Central memory CD8-positive, alpha-beta T cell (primary cell): Measurements from ENCODE around the gene GDPD5.

Source experiments
- ATAC-seq: fragments of 150-1000 bp; cut with Tn5 transposase; replicated peaks from 2 replicates; pipeline ENCODE4 v1.10.0; 2022; ENCODE audit warnings: mild to moderate bottlenecking, moderate FRiP score, moderate number of reproducible peaks; ENCODE audit not compliant: poor library complexity, severe bottlenecking; ENCODE audit errors: extremely low read depth
- DNase-seq, 2 donors: peaks; one replicate each; pipeline ENCODE4 v3.0.0; 2021; ENCODE audit warnings: low spot score in 2 of 2
- H3K27ac Mint-ChIP-seq: one replicate; pipeline ENCODE4 v1.8.0; 2022; ENCODE audit warnings: low read depth, mild to moderate bottlenecking, moderate library complexity, mixed read lengths
- H3K27me3 Mint-ChIP-seq: one replicate; pipeline ENCODE4 v1.8.0; 2022; ENCODE audit warnings: mixed read lengths
- H3K36me3 Mint-ChIP-seq: one replicate; pipeline ENCODE4 v1.8.0; 2022; ENCODE audit warnings: mild to moderate bottlenecking, moderate library complexity, mixed read lengths; ENCODE audit not compliant: insufficient read depth
- H3K4me1 Mint-ChIP-seq: one replicate; pipeline ENCODE4 v1.8.0; 2022; ENCODE audit warnings: mixed read lengths
- H3K4me3 Mint-ChIP-seq: one replicate; pipeline ENCODE4 v1.8.0; 2022; ENCODE audit warnings: mild to moderate bottlenecking, moderate library complexity, mixed read lengths
- H3K9me3 Mint-ChIP-seq: one replicate; pipeline ENCODE4 v1.8.0; 2022; ENCODE audit warnings: mixed read lengths

Gene GDPD5

GRCh38 chr11:75509020-75509720 is 16.6 kb downstream of the GDPD5 start:
- no peaks in the 10 kb centered on the region for H3K27me3 Mint-ChIP-seq
- ATAC-seq (no peak), DNase-seq (no peak)
- no peaks in the 10 kb centered on the region for H3K36me3 Mint-ChIP-seq
- H3K27ac Mint-ChIP-seq = peak overlapping the region; percentile 81
- peak overlapping the region; percentile 57 for H3K4me3 Mint-ChIP-seq
- H3K4me1 Mint-ChIP-seq = peaks cover 29% of the 10 kb centered on the region
- H3K9me3 Mint-ChIP-seq = no peaks in the 10 kb centered on the region

DNA sequence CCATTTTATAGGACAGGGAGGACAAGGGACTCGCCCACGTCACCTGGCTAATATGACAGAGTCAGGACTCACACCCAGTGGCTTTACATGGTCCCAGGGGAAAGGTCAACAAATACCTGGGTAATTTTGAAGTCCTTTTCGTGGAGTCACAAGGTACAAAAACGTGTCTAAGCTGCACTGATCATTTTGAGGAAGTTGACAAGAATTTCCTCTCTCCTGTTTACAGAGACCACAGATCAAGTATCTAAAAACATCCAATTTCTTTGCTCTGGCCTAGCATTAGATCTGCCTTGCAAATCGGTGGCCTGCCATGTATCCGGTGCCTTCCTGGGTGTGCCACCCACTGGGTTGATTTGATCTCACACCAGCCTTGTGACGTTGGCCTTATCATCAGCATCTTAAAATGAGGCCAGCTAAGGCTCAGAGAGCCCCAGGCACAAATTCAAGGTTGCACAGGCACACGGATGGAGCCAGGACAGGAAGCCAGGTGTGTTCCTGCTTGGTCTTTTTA is 17.6 kb downstream of the GDPD5 start:
- H3K27ac Mint-ChIP-seq = peak overlapping the region; percentile 81
- H3K4me3 Mint-ChIP-seq = peak overlapping the region; percentile 57
- no peaks in the 10 kb centered on the region for H3K36me3 Mint-ChIP-seq
- H3K27me3 Mint-ChIP-seq = no peaks in the 10 kb centered on the region
- DNase-seq = peak; percentile 21 to 63
- H3K4me1 Mint-ChIP-seq = peaks cover 29% of the 10 kb centered on the region
- peak; percentile 99 for ATAC-seq
- no peaks in the 10 kb centered on the region for H3K9me3 Mint-ChIP-seq

- no peaks in the 10 kb centered on the region for H3K9me3 Mint-ChIP-seq
- DNase-seq (no peak), ATAC-seq (no peak)
- peaks cover 31% of the 10 kb centered on the region for H3K4me1 Mint-ChIP-seq
- peak overlapping the region; percentile 57 for H3K4me3 Mint-ChIP-seq
- H3K36me3 Mint-ChIP-seq = no peaks in the 10 kb centered on the region
- H3K27me3 Mint-ChIP-seq = no peaks in the 10 kb centered on the region
- H3K27ac Mint-ChIP-seq = peak overlapping the region; percentile 81
Measured at GRCh38 chr11:75507571-75507970, 18.2 kb downstream of the GDPD5 start.

DNA sequence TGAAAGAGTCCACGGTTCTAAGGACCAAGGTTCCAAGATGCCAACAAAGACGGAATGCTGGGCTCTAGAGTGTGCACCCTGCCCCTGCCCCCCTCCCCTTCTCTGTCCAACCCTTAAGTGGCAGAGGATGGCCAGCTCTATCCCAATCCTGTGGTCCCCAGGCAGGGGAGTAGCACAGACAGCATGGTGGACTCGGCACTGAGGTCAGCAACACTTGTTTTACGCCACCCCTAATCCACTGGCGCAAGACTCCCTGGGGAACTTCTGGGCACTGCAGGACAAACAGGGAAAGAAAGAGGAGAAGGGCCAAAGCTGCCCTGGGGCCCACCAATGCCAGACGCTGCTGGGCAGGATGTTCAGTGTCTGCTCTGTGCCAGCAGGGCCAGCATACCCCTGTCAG is 18.9 kb downstream of the GDPD5 start:
- H3K9me3 Mint-ChIP-seq = no peaks in the 10 kb centered on the region
- DNase-seq (no peak), ATAC-seq (no peak)
- no peaks in the 10 kb centered on the region for H3K27me3 Mint-ChIP-seq
- no peak overlapping the region for H3K4me3 Mint-ChIP-seq
- peak overlapping the region; percentile 81 for H3K27ac Mint-ChIP-seq
- peaks cover 38% of the 10 kb centered on the region for H3K4me1 Mint-ChIP-seq
- no peaks in the 10 kb centered on the region for H3K36me3 Mint-ChIP-seq

GRCh38 chr11:75505916-75506692 is 19.6 kb downstream of the GDPD5 start:
- peaks cover 41% of the 10 kb centered on the region for H3K4me1 Mint-ChIP-seq
- no peaks in the 10 kb centered on the region for H3K27me3 Mint-ChIP-seq
- no peaks in the 10 kb centered on the region for H3K9me3 Mint-ChIP-seq
- DNase-seq = no peak
- H3K4me3 Mint-ChIP-seq = no peak overlapping the region
- ATAC-seq = no peak
- H3K36me3 Mint-ChIP-seq = no peaks in the 10 kb centered on the region
- peak overlapping the region; percentile 59 for H3K27ac Mint-ChIP-seq

DNA sequence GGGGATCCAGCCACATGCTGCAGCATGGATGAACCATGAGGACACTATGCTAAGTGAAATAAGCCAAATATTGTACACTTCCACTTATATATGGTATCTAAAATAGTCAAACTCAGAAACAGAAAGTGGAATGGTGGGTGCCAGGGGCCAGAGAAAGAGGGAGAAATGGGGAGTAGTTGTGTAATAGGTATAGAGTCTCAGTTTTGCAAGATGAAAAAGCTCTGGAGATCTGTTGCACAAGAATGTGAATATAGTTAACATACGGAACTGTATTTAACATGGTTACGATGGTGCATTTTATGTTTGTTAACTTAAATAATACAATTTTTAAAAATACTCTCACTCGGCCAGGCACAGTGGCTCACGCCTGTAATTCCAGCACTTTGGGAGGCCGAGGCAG is 21.2 kb downstream of the GDPD5 start:
- H3K27ac Mint-ChIP-seq = peak overlapping the region; percentile 50
- no peaks in the 10 kb centered on the region for H3K27me3 Mint-ChIP-seq
- no peaks in the 10 kb centered on the region for H3K9me3 Mint-ChIP-seq
- H3K4me3 Mint-ChIP-seq = no peak overlapping the region
- DNase-seq (no peak), ATAC-seq (no peak)
- peaks cover 46% of the 10 kb centered on the region for H3K4me1 Mint-ChIP-seq
- no peaks in the 10 kb centered on the region for H3K36me3 Mint-ChIP-seq

DNA sequence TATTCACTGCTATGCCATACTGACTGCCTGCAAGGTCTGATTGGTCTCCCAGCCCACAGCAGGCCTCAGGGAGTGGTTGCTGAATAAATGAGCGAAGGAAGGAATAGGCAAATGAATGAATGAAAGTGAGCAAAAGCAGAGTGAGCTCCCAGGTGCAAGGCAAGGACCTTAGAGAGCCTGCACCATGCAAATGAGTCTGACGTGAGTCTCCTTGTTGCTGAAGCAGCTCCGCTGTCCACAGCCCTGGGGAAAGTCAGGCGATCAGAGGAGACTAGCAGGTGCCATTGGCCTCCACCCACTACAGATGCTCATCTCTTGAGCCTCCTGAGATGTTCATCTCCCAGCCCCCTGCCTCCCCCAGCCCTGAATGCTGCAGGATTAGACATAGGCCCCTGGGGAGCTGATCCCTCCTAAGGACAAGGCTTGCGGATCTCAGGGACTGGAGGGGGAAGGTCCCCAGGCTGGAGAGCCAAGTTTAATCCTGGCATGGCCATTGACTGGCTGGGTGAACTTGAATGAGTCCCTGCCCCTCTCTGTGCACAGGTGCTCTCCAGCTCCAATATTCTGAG is 22.1 kb downstream of the GDPD5 start:
- peaks cover 40% of the 10 kb centered on the region for H3K4me1 Mint-ChIP-seq

GRCh38 chr11:75502138-75502537 is 23.6 kb downstream of the GDPD5 start:
- Mint-ChIP-seq H3K27me3 (no peaks in the 10 kb centered on the region), H3K4me3 (no peak overlapping the region), H3K27ac (peak overlapping the region; percentile 64), H3K4me1 (peaks cover 25% of the 10 kb centered on the region), H3K36me3 (no peaks in the 10 kb centered on the region), H3K9me3 (no peaks in the 10 kb centered on the region)
- DNase-seq (no peak), ATAC-seq (no peak)

More for the DNA sequence above, 22.1 kb downstream of the GDPD5 start:
- no peak for ATAC-seq
- H3K36me3 Mint-ChIP-seq = no peaks in the 10 kb centered on the region
- DNase-seq = no peak
- no peak overlapping the region for H3K4me3 Mint-ChIP-seq
- H3K27me3 Mint-ChIP-seq = no peaks in the 10 kb centered on the region
- H3K9me3 Mint-ChIP-seq = no peaks in the 10 kb centered on the region
- H3K27ac Mint-ChIP-seq = no peak overlapping the region

DNA sequence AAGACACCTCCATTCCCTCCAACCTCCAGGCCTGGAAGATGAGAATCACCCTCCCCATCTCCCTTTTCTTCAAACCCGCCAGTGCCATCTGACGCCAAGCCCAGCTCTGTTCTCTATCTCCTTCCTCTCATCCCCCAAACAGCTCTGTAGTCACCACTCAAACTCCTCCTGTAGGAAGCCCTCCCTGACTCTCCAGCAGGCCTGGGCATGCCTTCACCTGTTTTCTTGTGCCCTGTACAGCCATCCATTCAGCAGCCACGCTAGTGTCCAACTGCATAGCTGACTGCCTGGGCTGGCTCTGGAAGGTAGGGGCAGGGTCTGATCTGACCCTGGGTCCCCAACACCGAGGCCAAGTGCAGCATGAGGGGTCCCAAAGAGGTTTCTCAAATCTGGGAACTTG is 25.0 kb downstream of the GDPD5 start:
- Mint-ChIP-seq H3K36me3 (no peaks in the 10 kb centered on the region), H3K4me1 (peaks cover 25% of the 10 kb centered on the region), H3K4me3 (no peak overlapping the region), H3K27me3 (no peaks in the 10 kb centered on the region), H3K9me3 (no peaks in the 10 kb centered on the region), H3K27ac (peak overlapping the region; percentile 87)
- no peak for DNase-seq
- no peak for ATAC-seq

- Mint-ChIP-seq H3K36me3 (no peaks in the 10 kb centered on the region), H3K27me3 (no peaks in the 10 kb centered on the region), H3K27ac (peak overlapping the region; percentile 87), H3K4me3 (no peak overlapping the region), H3K4me1 (peaks cover 25% of the 10 kb centered on the region), H3K9me3 (no peaks in the 10 kb centered on the region)
- DNase-seq (no peak), ATAC-seq (no peak)
Measured at GRCh38 chr11:75499423-75500190, 26.1 kb downstream of the GDPD5 start.

- Mint-ChIP-seq H3K4me1 (peaks cover 25% of the 10 kb centered on the region), H3K36me3 (no peaks in the 10 kb centered on the region), H3K27me3 (no peaks in the 10 kb centered on the region), H3K9me3 (no peaks in the 10 kb centered on the region), H3K4me3 (no peak overlapping the region), H3K27ac (no peak overlapping the region)
- DNase-seq (no peak), ATAC-seq (no peak)
Measured at GRCh38 chr11:75498556-75499255, 27.0 kb downstream of the GDPD5 start.
